GM18505 (cell line): Measurements from ENCODE around the gene IER5.

ENCODE experiments used
- ATAC-seq: cut with Tn5 transposase; IDR thresholded peaks from one replicate; pipeline ENCODE4 v1.9.1; 2021; ENCODE audit not compliant: unreplicated experiment
- POLR2A ChIP-seq: IDR thresholded peaks from 4 replicates; pipeline ENCODE4 v1.6.1; 2011; ENCODE audit warnings: borderline replicate concordance; ENCODE audit not compliant: insufficient read depth, insufficient read length; ENCODE audit errors: extremely low read depth

IER5 gene

GRCh38 chr1:181134543-181135436 lies 46.3 kb downstream of the IER5 start:
- no peak for TF ChIP-seq POLR2A
- no peak for ATAC-seq

GRCh38 chr1:181135437-181135731 lies 46.9 kb downstream of the IER5 start:
- no peak for TF ChIP-seq POLR2A
- no peak for ATAC-seq

GRCh38 chr1:181135815-181136737 lies 47.6 kb downstream of the IER5 start:
- no peak for TF ChIP-seq POLR2A
- ATAC-seq, result no peak

GRCh38 chr1:181136738-181137122 lies 48.2 kb downstream of the IER5 start:
- no peak for TF ChIP-seq POLR2A
- no peak for ATAC-seq

GRCh38 chr1:181137217-181137743 lies 48.8 kb downstream of the IER5 start:
- no peak for TF ChIP-seq POLR2A
- no peak for ATAC-seq

GRCh38 chr1:181139631-181140061 lies 51.1 kb downstream of the IER5 start:
- ATAC-seq, result no peak

GRCh38 chr1:181140398-181140797 lies 51.9 kb downstream of the IER5 start:
- no peak for TF ChIP-seq POLR2A
- ATAC-seq, result no peak

More at GRCh38 chr1:181139631-181140061, 51.1 kb downstream of the IER5 start:
- no peak for TF ChIP-seq POLR2A

- no peak for TF ChIP-seq POLR2A
- ATAC-seq, result no peak
Observed at GRCh38 chr1:181140891-181141290, 52.4 kb downstream of the IER5 start.

GRCh38 chr1:181141431-181141910 lies 53.0 kb downstream of the IER5 start:
- ATAC-seq, result no peak
- TF ChIP-seq POLR2A, result peak; percentile 6
